PC-3 (cell line): ENCODE results near the gene TMED6. TPM values are rescaled to one million over a fixed set of nuclear protein-coding genes. Genes with fewer than 3 reads are reported as not detected.
A peak's percentile ranks its signal among the peaks of the same experiment; 100 is the strongest.

Experiments
- ATAC-seq: fragments of 200-7000 bp; cut with Tn5 transposase; 2 replicates; pipeline ENCODE4 v1.9.1; 2020; ENCODE audit warnings: mild to moderate bottlenecking, moderate library complexity
- BruUV-seq: library from RNA; stranded (reverse); fragments of 400-500 nt; replicated peaks from 2 replicates; lab custom pipeline; 2021; lab: Mats Ljungman, UMichigan
- CTCF ChIA-PET: fragments of 300-600 bp; sonication (Branson Sonifier 250); formaldehyde crosslinking; loops from one replicate; lab custom pipeline; 2022; ENCODE audit warnings: antibody characterized with exemption; lab: Charles Lee
- POLR2A ChIA-PET: fragments of 300-600 bp; sonication (Branson Sonifier 250); formaldehyde crosslinking; loops from one replicate; lab custom pipeline; 2022; ENCODE audit warnings: antibody characterized with exemption; ENCODE audit not compliant: unreplicated experiment; lab: Charles Lee
- DNase-seq: peaks from one replicate; pipeline ENCODE4 v3.0.0-alpha.2; 2015
- H2AFZ ChIP-seq: fragments of 300-600 bp; sonication (generic); 2 replicates; pipeline ENCODE4 v1.6.0; 2016; ENCODE audit warnings: antibody characterized with exemption, low read length
- H3F3A ChIP-seq: fragments of 300-600 bp; sonication (generic); one replicate; pipeline ENCODE4 v1.6.0; 2017; ENCODE audit warnings: antibody characterized with exemption, low read length, control low read depth, mild to moderate bottlenecking; ENCODE audit not compliant: unreplicated experiment
- H3K27ac ChIP-seq: fragments of 300-600 bp; sonication (generic); 2 replicates; pipeline ENCODE4 v1.5.1; 2016; ENCODE audit warnings: mild to moderate bottlenecking, low read length
- H3K27me3 ChIP-seq: fragments of 300-600 bp; sonication (generic); 2 replicates; pipeline ENCODE4 v1.6.1; 2016; ENCODE audit warnings: low read length, mixed read lengths
- H3K36me3 ChIP-seq: fragments of 300-600 bp; sonication (generic); 2 replicates; pipeline ENCODE4 v1.6.1; 2016; ENCODE audit warnings: low read depth, mixed run types, low read length, mixed read lengths
- H3K4me1 ChIP-seq: fragments of 300-600 bp; sonication (generic); 2 replicates; pipeline ENCODE4 v1.5.1; 2016; ENCODE audit warnings: low read length; ENCODE audit not compliant: insufficient read depth
- H3K4me2 ChIP-seq: fragments of 300-600 bp; sonication (generic); 2 replicates; pipeline ENCODE4 v1.6.0; 2016; ENCODE audit warnings: low read length
- H3K4me3 ChIP-seq: fragments of 300-600 bp; sonication (generic); 2 replicates; pipeline ENCODE4 v1.5.1; 2016; ENCODE audit warnings: mild to moderate bottlenecking, low read length, mixed read lengths
- H3K79me2 ChIP-seq: fragments of 300-600 bp; sonication (generic); 2 replicates; pipeline ENCODE4 v1.6.1; 2017; ENCODE audit warnings: low read length, mixed read lengths
- H3K9ac ChIP-seq: fragments of 300-600 bp; sonication (generic); 2 replicates; pipeline ENCODE4 v1.6.0; 2016; ENCODE audit warnings: mild to moderate bottlenecking, low read length
- H3K9me2 ChIP-seq: fragments of 300-600 bp; sonication (generic); replicated peaks from 2 replicates; pipeline ENCODE4 v1.6.1; 2016; ENCODE audit warnings: mixed run types, low read length, mixed read lengths
- H3K9me3 ChIP-seq: fragments of 300-600 bp; sonication (generic); 2 replicates; pipeline ENCODE4 v1.6.1; 2016; ENCODE audit warnings: low read length, mixed read lengths
- H4K20me1 ChIP-seq: fragments of 300-600 bp; sonication (generic); 2 replicates; pipeline ENCODE4 v1.6.1; 2016; ENCODE audit warnings: low read length, mixed read lengths
- CTCF ChIP-seq: fragments of 300-600 bp; sonication (generic); conservative IDR thresholded peaks from 2 replicates; pipeline ENCODE4 v1.5.1; 2017; ENCODE audit warnings: antibody characterized with exemption, low read depth, mild to moderate bottlenecking, low read length
- EZH2 ChIP-seq: fragments of 300-600 bp; sonication (generic); IDR thresholded peaks from one replicate; pipeline ENCODE4 v1.6.1; 2017; ENCODE audit warnings: antibody characterized with exemption, mild to moderate bottlenecking, low read length; ENCODE audit not compliant: unreplicated experiment
- EZH2phosphoT487 ChIP-seq: fragments of 300-600 bp; sonication (generic); IDR thresholded peaks from 2 replicates; pipeline ENCODE4 v1.6.1; 2018; ENCODE audit warnings: mild to moderate bottlenecking, antibody characterized with exemption, low read length, borderline replicate concordance
- intact Hi-C: fragments of 100-400 bp; cut with micrococcal nuclease; formaldehyde crosslinking; loops from 2 replicates; pipeline ENCODE4 v1.9.0; 2023
- total RNA-seq: library from RNA; depleted of rRNA; stranded (reverse); fragments of >200 nt; gene quantifications from 2 replicates; pipeline ENCODE4 v1.2.3, GENCODE V29; 2014

The TMED6 gene
- total RNA-seq, 1 experiment from 2014 or later: not detected

- POLR2A ChIA-PET: interaction anchor here (0.6 kb wide), 1 partner anchor 666 kb away, joined by 5 read pairs; no protein-coding TSS in a partner anchor
- Histone ChIP-seq H3K4me3 (peak overlapping the region; percentile 80), H3K4me1 (peaks cover 21% of the 10 kb centered on the region), H3K79me2 (peaks cover 60% of the 10 kb centered on the region), H4K20me1 (peaks cover 10% of the 10 kb centered on the region), H3K9me3 (no peaks in the 10 kb centered on the region), H3K27me3 (no peaks in the 10 kb centered on the region), H3K36me3 (peaks cover 15% of the 10 kb centered on the region), H3K4me2 (peak overlapping the region; percentile 96), H2AFZ (no peak overlapping the region), H3K27ac (0 out of 2 replicates have a peak overlapping the region, but pooled peaks have one; percentile 3), H3F3A (no peaks in the 10 kb centered on the region), H3K9me2 (no peaks in the 10 kb centered on the region), H3K9ac (peak overlapping the region; percentile 86)
- BruUV-seq: no TSS peak
- CTCF ChIA-PET: interaction anchor here (0.6 kb wide), 1 partner anchor 17 kb away, joined by 3 read pairs; no protein-coding TSS in a partner anchor
- DNase-seq (peak; percentile 73), ATAC-seq (peak; percentile 18)
- intact Hi-C loops: no loop called here
- TF ChIP-seq EZH2phosphoT487 (no peak), CTCF (no peak)
Observed at GRCh38 chr16:69328854-69329316, 22.7 kb downstream of the TMED6 start.

GRCh38 chr16:69327585-69328310, 23.8 kb downstream of the TMED6 start:
- Histone ChIP-seq H3K4me2 (peak overlapping the region; percentile 96), H3K4me3 (peak overlapping the region; percentile 80), H3K36me3 (peaks cover 17% of the 10 kb centered on the region), H3K27ac (no peak overlapping the region), H3K9me2 (no peaks in the 10 kb centered on the region), H2AFZ (no peak overlapping the region), H3K79me2 (peaks cover 64% of the 10 kb centered on the region), H3K27me3 (no peaks in the 10 kb centered on the region), H3K9ac (no peak overlapping the region), H4K20me1 (peaks cover 10% of the 10 kb centered on the region), H3K9me3 (no peaks in the 10 kb centered on the region), H3K4me1 (peaks cover 21% of the 10 kb centered on the region), H3F3A (no peaks in the 10 kb centered on the region)
- intact Hi-C loops: no loop called here
- DNase-seq (no peak), ATAC-seq (no peak)
- CTCF ChIA-PET: no interaction called here
- POLR2A ChIA-PET: no interaction called here
- no peak for TF ChIP-seq CTCF
- no peak for TF ChIP-seq EZH2
- no peak for TF ChIP-seq EZH2phosphoT487
- BruUV-seq: no TSS peak
